GM18505 (cell line): ENCODE results near the gene BAZ2A.

Experiments
- ATAC-seq: cut with Tn5 transposase; IDR thresholded peaks from one replicate; pipeline ENCODE4 v1.9.1; 2021; ENCODE audit not compliant: unreplicated experiment
- POLR2A ChIP-seq: IDR thresholded peaks from 4 replicates; pipeline ENCODE4 v1.6.1; 2011; ENCODE audit warnings: borderline replicate concordance; ENCODE audit not compliant: insufficient read depth, insufficient read length; ENCODE audit errors: extremely low read depth

The BAZ2A gene

DNA sequence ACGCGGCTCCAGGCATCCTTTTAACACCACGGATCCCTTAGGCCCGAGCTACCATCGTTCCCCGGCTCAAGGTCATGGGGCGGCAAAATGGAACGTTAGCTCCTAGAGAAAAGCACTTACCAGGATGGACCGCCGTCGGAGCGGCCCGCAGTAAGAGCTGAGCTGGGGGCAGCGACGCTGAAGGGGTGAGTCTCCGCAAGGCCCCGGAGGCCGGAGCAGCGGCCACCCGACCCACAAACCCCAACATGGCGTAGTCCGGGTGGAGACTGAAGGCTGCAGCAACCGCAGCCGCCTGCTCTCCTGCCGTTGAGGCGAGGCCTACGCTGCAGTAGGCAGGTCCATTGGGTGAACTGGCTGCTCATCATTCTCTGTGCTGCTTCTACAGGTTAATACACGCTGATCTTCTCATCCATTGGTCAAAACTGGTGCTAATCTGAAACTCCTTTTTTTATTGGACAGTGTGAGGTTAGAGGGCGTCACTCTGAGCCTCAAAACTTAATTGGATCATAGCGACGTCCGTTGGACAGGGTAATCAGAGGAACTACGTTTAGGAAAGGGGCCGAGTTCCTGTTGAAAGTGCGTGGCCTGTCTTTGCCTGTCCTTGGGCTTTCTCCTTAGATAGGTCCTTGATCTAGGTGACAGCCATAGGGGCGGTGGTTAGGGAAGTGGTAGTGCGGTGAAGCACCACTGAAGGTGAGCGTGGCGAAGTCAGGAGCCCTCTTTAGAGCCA lies 15.8 kb upstream of the BAZ2A start, which contains the start of gene ATP5F1B:
Gene ATP5F1B (minus strand): TSS at position 268 of the 730 bp plus-strand sequence. CDS start 21 bp downstream, at position 247.
- peak; percentile 99 for TF ChIP-seq POLR2A
- peak; percentile 96 for ATAC-seq

DNA sequence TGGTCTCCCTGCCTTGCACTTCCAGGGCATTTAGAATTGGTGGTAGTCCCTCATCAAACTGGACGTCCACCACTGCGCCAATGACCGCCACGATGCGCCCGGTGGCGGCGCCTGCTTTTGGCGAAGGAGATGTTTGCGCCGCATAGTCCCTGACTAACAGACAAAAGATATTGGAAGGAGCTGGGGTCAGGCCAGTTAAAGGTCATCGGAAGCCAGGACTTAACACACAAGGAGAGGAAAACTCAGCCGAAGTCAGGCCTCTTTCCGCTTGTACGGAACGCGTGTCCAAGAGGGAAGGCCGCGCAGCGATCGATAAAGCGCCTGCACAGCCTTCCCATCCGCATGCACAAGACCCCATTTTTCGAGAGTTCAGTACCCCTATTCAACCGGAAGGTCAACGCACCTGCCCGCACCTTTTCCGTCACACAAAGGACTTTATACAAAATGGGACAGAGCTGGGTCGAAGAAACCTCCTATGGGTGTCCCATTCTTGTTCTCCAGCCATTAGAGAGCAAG lies 15.1 kb upstream of the BAZ2A start:
- no peak for ATAC-seq
- TF ChIP-seq POLR2A, result no peak

DNA sequence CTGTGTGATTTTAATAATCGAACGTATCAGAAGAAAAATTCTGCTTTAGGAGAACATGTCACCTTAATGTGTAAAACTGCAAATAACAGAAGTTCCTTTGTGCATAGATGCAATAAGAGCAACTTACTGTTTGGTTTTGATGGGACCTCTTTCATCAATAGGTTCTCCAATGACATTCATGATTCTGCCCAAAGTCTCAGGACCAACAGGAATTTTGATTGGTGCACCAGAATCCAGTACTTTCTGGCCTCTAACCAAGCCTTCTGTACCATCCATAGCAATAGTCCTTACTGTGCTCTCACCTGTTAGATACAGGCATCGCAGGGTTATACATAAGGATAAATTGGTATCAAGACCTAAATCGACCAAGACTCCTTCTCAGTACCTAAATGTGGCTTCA lies 14.5 kb upstream of the BAZ2A start:
- ATAC-seq, result no peak
- no peak for TF ChIP-seq POLR2A

DNA sequence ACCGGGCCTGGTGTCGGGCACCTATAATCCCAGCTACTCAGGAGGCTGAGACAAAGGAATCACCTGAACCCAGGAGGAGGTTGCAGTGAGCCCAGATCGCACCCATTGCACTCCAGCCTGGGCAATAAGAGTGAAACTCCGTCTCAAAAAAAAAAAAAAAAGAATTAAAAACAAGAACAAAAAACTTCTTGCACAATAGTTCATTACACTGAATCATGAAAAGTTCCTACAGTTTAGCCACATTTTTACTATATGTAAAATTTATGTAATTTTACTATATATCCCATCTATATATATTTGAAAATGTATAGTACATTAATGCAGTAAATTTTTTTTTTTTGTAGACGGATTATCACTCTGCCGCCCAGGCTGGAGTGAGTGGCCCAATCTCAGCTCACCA lies 11.1 kb upstream of the BAZ2A start:
- no peak for ATAC-seq
- no peak for TF ChIP-seq POLR2A

DNA sequence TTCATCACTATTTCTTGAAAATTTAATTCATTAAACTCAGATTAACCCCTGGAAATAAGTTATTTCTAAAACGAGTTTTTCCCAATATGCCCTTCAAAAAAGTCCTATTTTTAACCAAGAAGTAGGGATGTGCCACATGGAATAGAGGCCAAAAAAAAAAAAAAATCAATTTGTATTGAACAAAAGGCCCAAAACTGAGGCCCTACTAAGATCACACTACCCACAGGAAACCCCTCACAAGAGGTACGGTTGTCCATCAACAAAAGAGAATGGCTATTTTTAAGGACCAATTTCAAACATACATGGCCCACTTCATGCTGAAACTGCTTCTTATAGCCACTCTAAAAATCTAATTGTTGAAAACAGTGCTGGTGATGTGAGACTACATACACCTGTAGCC lies 7.5 kb upstream of the BAZ2A start:
- no peak for ATAC-seq
- TF ChIP-seq POLR2A, result no peak

DNA sequence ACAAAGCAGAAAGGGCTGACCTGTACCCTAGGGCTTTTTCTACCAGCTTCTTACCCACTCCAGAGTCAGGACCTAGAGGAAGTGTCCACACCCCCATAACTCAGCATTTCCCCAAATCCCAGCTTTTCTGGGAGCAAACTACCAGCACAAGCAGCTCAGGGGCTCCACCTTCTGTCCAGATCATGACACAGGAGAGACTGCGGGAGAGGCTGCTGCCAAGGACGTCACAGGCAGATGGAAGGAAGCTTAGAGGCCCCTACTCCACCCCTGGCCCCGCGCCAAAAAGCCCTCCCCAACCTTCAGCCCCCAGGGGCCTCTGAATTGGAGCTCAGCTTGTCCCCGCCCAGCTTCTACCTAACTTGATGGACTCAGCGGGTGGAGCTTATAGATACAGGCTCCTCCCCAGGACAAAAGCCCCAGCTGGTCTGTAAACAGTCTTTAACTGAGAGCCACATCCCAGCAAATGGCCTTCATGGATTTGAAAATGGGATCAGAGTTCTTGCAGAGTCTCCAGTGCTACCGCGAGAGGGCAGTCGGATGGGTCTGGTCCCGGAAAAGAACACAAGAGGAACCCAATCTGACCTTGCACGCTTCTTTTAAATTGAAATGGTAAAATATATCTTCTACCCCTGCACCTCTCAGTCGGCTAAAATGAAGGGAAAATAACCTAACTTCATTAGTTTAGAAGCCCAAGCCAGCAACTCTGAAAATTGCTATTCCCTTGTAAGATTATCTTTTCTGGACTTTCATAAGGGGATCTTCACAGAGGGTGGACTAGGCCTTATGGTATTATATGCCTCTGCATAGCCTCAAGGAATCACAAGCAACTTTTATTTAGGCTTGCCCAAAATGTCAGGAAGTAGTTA lies 6.8 kb upstream of the BAZ2A start:
- peak; percentile 42 for ATAC-seq
- TF ChIP-seq POLR2A, result peak; percentile 50

DNA sequence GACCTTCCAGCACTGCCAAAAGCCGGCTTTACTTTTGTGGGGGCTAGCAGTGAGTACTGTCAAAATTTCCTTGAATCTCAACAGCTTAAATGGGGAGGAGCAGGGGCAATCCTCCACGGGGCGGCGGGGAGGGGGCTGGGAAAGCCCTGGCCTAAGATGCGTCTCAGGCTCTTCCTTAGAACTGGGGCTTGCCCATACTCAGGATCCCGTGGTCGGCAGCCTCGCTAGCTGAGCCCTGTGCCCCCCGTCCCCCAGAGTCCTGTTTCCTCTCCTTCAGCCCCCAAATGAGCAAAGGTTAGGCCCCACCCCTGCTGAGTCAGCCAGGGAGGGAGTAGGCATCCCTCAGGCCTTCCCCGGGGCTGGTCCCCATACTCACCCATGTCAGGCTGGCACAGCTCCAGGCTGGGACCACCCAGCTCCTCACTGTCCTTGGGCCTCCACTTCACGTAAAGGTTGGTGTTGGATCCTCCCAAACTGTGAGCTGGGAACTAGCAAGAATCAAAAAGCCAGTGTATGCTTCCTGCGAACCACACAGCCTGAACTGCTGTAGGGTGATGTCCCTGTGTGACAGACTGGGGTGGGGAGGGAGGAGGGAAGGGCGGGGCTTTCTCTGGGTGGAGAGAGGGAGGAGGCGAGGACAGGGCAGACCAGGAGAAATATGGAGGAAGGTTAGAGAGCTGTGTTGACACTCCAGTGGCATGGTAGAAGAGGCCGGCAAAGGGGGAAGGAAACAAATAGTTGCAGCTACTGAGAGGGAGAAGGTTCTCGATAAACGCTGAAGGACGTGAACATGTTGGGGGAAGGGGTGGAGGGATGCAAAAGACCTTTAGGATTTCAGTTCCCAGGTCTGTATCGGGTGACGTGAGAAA lies 5.9 kb upstream of the BAZ2A start:
- peak; percentile 43 for ATAC-seq
- peak; percentile 62 for TF ChIP-seq POLR2A

DNA sequence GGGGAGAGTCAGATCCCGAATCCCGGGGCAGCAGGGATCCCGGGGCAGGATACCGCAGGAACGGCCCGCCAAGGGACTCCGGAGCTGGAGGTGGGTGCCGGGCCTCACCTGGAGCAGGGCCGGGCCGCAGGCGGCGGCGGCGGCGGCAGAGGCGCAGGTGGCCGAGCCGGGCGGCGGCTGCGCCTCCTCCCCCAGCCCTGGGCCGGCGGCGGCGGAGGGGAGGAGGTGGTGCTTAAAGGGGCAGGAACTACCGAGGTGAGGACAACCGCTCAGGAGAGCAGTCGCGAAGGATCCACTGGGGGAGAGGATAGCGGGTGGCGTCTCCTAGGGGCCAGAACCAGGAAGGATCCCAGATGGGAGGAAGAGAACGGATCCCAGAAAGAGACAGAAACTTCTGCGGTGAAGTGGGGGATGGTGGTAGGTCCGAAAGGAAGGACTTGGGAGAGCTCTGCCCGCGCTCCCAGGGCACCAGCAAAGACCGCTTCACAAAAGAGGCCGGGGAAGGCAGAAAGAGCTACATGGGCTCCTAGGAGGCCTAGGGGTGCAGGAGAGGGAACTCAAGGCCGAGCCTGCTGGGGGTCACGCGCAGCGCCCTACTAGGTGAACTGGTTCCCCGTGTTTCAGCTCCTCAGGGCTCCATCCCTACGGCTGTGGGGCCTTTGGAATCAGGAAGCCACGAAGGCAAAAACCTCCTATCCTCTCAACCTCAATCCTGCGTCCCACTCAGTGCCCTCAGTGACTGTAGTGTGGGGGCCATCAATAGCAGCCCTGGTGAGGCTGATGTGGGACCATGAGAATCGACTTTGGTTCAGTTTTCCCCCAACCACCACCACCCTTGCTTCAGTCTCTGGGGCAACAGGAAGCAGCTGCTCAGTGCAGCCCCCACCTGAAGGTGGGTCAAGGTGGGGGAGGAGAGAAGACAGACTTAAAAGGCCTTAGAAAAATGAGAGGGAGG lies 5.0 kb upstream of the BAZ2A start:
- peak; percentile 49 for TF ChIP-seq POLR2A
- ATAC-seq, result peak; percentile 21

DNA sequence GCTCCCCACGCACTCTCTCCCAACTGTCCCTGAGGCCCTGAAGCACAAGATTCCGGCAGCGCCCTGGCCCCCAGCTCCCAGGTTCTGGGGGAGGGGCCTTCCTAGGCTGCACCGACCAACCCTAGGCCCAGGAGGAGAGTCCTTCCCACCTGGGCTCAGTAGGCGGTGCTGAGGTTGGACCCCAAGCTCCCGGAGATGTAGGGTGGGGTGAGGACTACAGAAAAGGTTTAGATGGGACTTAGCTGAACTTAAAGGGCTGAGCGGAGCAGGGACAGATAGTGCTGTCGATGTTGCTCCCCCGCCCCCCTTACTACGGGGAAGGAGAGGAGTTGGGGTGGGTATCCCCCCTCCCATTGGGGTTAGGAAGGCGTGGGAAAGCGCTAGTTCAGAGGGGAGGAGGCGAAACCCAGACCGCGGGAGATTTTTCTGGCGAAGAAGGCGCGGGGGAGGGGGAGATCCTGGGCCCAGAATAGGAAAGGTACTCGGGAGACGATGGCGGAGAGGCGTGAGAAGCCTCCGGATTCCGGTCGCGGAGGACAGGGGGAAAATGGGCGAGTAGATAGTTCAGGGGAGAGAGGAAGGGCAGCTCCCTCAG lies 4.2 kb upstream of the BAZ2A start:
- ATAC-seq, result no peak
- no peak for TF ChIP-seq POLR2A

DNA sequence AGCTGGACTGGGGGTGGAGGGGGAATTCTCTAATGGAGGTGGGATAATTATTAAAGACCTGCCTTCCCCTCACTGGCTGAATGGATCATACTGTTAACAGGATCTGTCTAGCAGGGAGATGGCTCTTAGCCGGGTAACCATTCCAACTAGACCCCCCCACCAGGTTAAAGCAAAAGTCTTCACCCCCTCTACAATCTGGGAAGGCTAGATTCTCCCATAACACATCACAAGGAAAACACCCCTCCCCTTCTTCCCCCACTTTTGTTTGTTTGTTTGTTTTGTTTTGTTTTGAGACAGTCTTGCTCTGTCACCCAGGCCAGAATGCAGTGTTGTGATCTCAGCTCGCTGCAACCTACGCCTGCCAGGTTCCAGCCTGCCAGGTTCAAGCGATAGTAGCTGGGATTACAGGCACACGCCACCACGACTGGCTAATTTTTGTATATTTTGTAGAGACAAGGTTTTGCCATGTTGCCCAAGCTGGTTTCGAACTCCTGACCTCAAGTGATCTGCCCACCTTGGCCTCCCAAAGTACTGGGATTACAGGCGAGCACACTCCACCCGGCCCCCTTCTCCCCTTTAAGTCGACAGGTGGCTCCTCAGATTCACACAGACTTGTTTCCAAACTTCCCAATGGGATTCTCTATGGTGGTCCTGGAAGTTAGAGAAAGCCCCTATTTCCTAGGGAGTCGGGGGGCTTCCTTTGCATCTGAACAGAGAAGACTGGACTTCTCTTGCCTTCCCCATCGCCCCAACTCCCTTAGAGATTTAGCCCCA lies 3.5 kb upstream of the BAZ2A start:
- TF ChIP-seq POLR2A, result no peak
- no peak for ATAC-seq
